DND-41 (cell line): ENCODE data around the gene AREG.

Source experiments
- EZH2 ChIP-seq: IDR thresholded peaks from 3 replicates; pipeline ENCODE4 v1.6.1; 2012; ENCODE audit warnings: borderline replicate concordance, low read depth, mild to moderate bottlenecking, moderate library complexity, low read length, inconsistent platforms; ENCODE audit not compliant: severe bottlenecking
- TF ChIP-seq, protein P1 (sequence below): IDR thresholded peaks from 2 replicates; pipeline ENCODE4 v1.5.1; 2012; ENCODE audit warnings: borderline replicate concordance, low read length, moderate library complexity, mild to moderate bottlenecking; ENCODE audit not compliant: poor library complexity, severe bottlenecking; ENCODE audit errors: extremely low read depth

DNA sequence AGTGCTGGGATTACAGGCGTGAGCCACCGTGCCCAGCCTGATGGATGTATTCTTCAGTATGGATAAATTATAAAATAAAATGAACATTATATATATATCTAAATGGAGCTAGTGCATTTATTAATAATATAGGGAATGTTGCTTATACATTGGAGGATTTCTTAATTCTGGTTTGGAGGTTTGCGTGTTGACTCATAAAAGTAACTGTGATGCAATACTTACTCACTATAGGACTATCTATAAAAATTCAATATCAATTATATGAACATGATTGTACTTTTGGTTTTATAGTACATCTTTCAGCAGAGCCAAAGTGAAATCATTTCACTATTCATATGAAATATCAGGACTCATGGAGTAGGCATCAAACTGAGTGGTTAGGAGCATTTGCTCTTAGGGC lies 3.2 kb upstream of the AREG start:
- TF ChIP-seq, protein P1, sequence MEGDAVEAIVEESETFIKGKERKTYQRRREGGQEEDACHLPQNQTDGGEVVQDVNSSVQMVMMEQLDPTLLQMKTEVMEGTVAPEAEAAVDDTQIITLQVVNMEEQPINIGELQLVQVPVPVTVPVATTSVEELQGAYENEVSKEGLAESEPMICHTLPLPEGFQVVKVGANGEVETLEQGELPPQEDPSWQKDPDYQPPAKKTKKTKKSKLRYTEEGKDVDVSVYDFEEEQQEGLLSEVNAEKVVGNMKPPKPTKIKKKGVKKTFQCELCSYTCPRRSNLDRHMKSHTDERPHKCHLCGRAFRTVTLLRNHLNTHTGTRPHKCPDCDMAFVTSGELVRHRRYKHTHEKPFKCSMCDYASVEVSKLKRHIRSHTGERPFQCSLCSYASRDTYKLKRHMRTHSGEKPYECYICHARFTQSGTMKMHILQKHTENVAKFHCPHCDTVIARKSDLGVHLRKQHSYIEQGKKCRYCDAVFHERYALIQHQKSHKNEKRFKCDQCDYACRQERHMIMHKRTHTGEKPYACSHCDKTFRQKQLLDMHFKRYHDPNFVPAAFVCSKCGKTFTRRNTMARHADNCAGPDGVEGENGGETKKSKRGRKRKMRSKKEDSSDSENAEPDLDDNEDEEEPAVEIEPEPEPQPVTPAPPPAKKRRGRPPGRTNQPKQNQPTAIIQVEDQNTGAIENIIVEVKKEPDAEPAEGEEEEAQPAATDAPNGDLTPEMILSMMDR: no peak
- TF ChIP-seq EZH2: no peak
